Measurements from ENCODE around the gene BHLHE41.

The BHLHE41 gene

GRCh38 chr12:26092346-26093105 is 32.3 kb downstream of the BHLHE41 start:
- intact Hi-C loops (cut with DNase I) = loop anchor here (10.0 kb wide), 1 partner anchor 282 kb away; no protein-coding TSS in a partner anchor
- no peak for DNase-seq

- peak in 3 of 10 donors; percentile 19 to 85 (median 55) for DNase-seq
- intact Hi-C loops (cut with DNase I) = loop anchor here (10.0 kb wide), 1 partner anchor 283 kb away; no protein-coding TSS in a partner anchor
Observed at GRCh38 chr12:26091822-26092221, 33.0 kb downstream of the BHLHE41 start.

GRCh38 chr12:26090836-26091510 is 33.9 kb downstream of the BHLHE41 start:
- intact Hi-C loops (cut with DNase I) = loop anchor here (10.0 kb wide), 1 partner anchor 284 kb away; no protein-coding TSS in a partner anchor
- no peak for DNase-seq

- no peak for DNase-seq
- intact Hi-C loops (cut with DNase I) = no loop called here
Observed at GRCh38 chr12:26088998-26089397, 35.8 kb downstream of the BHLHE41 start.

- DNase-seq = no peak
- intact Hi-C loops (cut with DNase I) = no loop called here
Observed at GRCh38 chr12:26086936-26087335, 37.9 kb downstream of the BHLHE41 start.

- intact Hi-C loops (cut with DNase I) = no loop called here
- DNase-seq = no peak
Observed at GRCh38 chr12:26080911-26081310, 43.9 kb downstream of the BHLHE41 start.

GRCh38 chr12:26077915-26078702 is 46.7 kb downstream of the BHLHE41 start:
- DNase-seq = no peak
- intact Hi-C loops (cut with DNase I) = no loop called here

Data from posterior cingulate gyrus (tissue), 11 donors.